ENCODE data around the gene INTS15. TPM values are rescaled to one million over a fixed set of nuclear protein-coding genes. Genes with fewer than 3 reads are reported as not detected.

INTS15 gene
- total RNA-seq, 2 experiments from 2014 or later: 33.0 to 40.9 TPM

GRCh38 chr7:6614953-6615722, 25.3 kb downstream of the INTS15 start, which contains the start of gene ZNF853:
Gene ZNF853 (plus strand): TSS chr7:6615610. CDS start chr7:6616175, 565 bp downstream.
- POLR2A ChIA-PET: no interaction called here
- no peak for DNase-seq (ENCODE audit: low spot score)

GRCh38 chr7:6615723-6616555, 26.1 kb downstream of the INTS15 start:
- Histone ChIP-seq H3K27ac (ENCODE audit: low read depth, low read length, poor library complexity, severe bottlenecking) (no peak overlapping the region), H3K9me3 (ENCODE audit: low read length) (no peaks in the 10 kb centered on the region), H4K20me1 (ENCODE audit: insufficient read depth, low read length) (no peaks in the 10 kb centered on the region), H3K4me3 (ENCODE audit: low read depth, low read length, poor library complexity, severe bottlenecking) (no peak overlapping the region), H3K36me3 (ENCODE audit: insufficient read depth, low read length) (no peaks in the 10 kb centered on the region), H3K4me2 (ENCODE audit: low read length) (no peak overlapping the region), H3K9me2 (ENCODE audit: insufficient read depth, low read length) (no peaks in the 10 kb centered on the region), H3K4me1 (ENCODE audit: insufficient read depth, low read length, poor library complexity, severe bottlenecking) (peaks cover 15% of the 10 kb centered on the region), H2AFZ (ENCODE audit: low read length) (no peak overlapping the region), H3K79me2 (ENCODE audit: insufficient read depth, low read depth, low read length) (no peaks in the 10 kb centered on the region)
- ChIA-PET CTCF (ENCODE audit: unreplicated experiment) (no interaction called here), POLR2A (interaction anchor here (0.7 kb wide), 2 partner anchors 10 to 319 kb away, joined by 3 read pairs; no protein-coding TSS in a partner anchor)
- intact Hi-C loops (cut with micrococcal nuclease; ENCODE audit: unreplicated experiment): no loop called here
- DNase-seq (ENCODE audit: low spot score): no peak
- TF ChIP-seq EZH2phosphoT487 (IDR thresholded peaks at IDR 0.05; ENCODE audit: borderline replicate concordance, low read depth, low read length) (no peak), CTCF (conservative IDR thresholded peaks at IDR 0.05; ENCODE audit: low read length) (no peak)
- BruUV-seq (replicated peaks): no TSS peak

More at GRCh38 chr7:6614953-6615722, 25.3 kb downstream of the INTS15 start, which contains the start of gene ZNF853:
- no peak within 1 kb of the TSS for H3K4me3 ChIP-seq (ENCODE audit: low read depth, low read length, poor library complexity, severe bottlenecking)
- H3K4me2 ChIP-seq (ENCODE audit: low read length): no peak within 1 kb of the TSS
- no peaks in the 10 kb centered on the region for H3K9me3 ChIP-seq (ENCODE audit: low read length)
- H3K9me2 ChIP-seq (ENCODE audit: insufficient read depth, low read length): no peaks in the 10 kb centered on the region
- no peaks in the 10 kb centered on the region for H3K79me2 ChIP-seq (ENCODE audit: insufficient read depth, low read depth, low read length)
- no peaks in the 10 kb centered on the region for H4K20me1 ChIP-seq (ENCODE audit: insufficient read depth, low read length)
- intact Hi-C loops (cut with micrococcal nuclease; ENCODE audit: unreplicated experiment): no loop called here
- no peak within 1 kb of the TSS for H2AFZ ChIP-seq (ENCODE audit: low read length)
- no peak within 1 kb of the TSS for H3K27ac ChIP-seq (ENCODE audit: low read depth, low read length, poor library complexity, severe bottlenecking)
- H3K4me1 ChIP-seq (ENCODE audit: insufficient read depth, low read length, poor library complexity, severe bottlenecking): peaks cover 7% of the 10 kb centered on the region
- CTCF ChIA-PET (ENCODE audit: unreplicated experiment): no interaction called here
- BruUV-seq (replicated peaks): no TSS peak
- TF ChIP-seq CTCF (conservative IDR thresholded peaks at IDR 0.05; ENCODE audit: low read length): no peak
- no peaks in the 10 kb centered on the region for H3K36me3 ChIP-seq (ENCODE audit: insufficient read depth, low read length)
